ENCODE data around the gene CAPN13.

CAPN13 gene

GRCh38 chr2:30691091-30691947 is 115.9 kb downstream of the CAPN13 start:
- Histone ChIP-seq H3K27ac (ENCODE audit: low read length) (no peak overlapping the region), H3K27me3 (ENCODE audit: control insufficient read depth, insufficient read depth, low read length) (no peaks in the 10 kb centered on the region), H3K4me3 (ENCODE audit: low read length) (no peak overlapping the region), H3K9me3 (ENCODE audit: control insufficient read depth, insufficient read depth, low read length) (no peaks in the 10 kb centered on the region), H3K36me3 (ENCODE audit: control insufficient read depth, insufficient read depth, low read length) (no peaks in the 10 kb centered on the region), H3K4me1 (ENCODE audit: control insufficient read depth, insufficient read depth, low read length) (no peaks in the 10 kb centered on the region)
- WGBS (ENCODE audit: insufficient coverage, insufficient read length) = no CpG with 5 or more reads among the region's 7 CpGs
- no peak for DNase-seq (ENCODE audit: low read depth, low spot score)

GRCh38 chr2:30690126-30690561 is 117.1 kb downstream of the CAPN13 start:
- no peak for DNase-seq (ENCODE audit: low read depth, low spot score)
- H3K4me3 ChIP-seq (ENCODE audit: low read length) = no peak overlapping the region
- H3K9me3 ChIP-seq (ENCODE audit: control insufficient read depth, insufficient read depth, low read length) = no peaks in the 10 kb centered on the region
- no peaks in the 10 kb centered on the region for H3K27me3 ChIP-seq (ENCODE audit: control insufficient read depth, insufficient read depth, low read length)
- WGBS (ENCODE audit: insufficient coverage, insufficient read length) = no CpG with 5 or more reads among the region's 5 CpGs
- no peak overlapping the region for H3K27ac ChIP-seq (ENCODE audit: low read length)
- H3K36me3 ChIP-seq (ENCODE audit: control insufficient read depth, insufficient read depth, low read length) = no peaks in the 10 kb centered on the region
- H3K4me1 ChIP-seq (ENCODE audit: control insufficient read depth, insufficient read depth, low read length) = no peaks in the 10 kb centered on the region

- H3K4me3 ChIP-seq (ENCODE audit: low read length) = no peak overlapping the region
- H3K36me3 ChIP-seq (ENCODE audit: control insufficient read depth, insufficient read depth, low read length) = no peaks in the 10 kb centered on the region
- H3K27ac ChIP-seq (ENCODE audit: low read length) = no peak overlapping the region
- H3K9me3 ChIP-seq (ENCODE audit: control insufficient read depth, insufficient read depth, low read length) = no peaks in the 10 kb centered on the region
- no peak for DNase-seq (ENCODE audit: low read depth, low spot score)
- H3K4me1 ChIP-seq (ENCODE audit: control insufficient read depth, insufficient read depth, low read length) = no peaks in the 10 kb centered on the region
- no CpG with 5 or more reads among the region's 6 CpGs for WGBS (ENCODE audit: insufficient coverage, insufficient read length)
- H3K27me3 ChIP-seq (ENCODE audit: control insufficient read depth, insufficient read depth, low read length) = no peaks in the 10 kb centered on the region
Observed at GRCh38 chr2:30689496-30690125, 117.6 kb downstream of the CAPN13 start.

GRCh38 chr2:30688956-30689401 is 118.3 kb downstream of the CAPN13 start:
- Histone ChIP-seq H3K9me3 (ENCODE audit: control insufficient read depth, insufficient read depth, low read length) (no peaks in the 10 kb centered on the region), H3K27ac (ENCODE audit: low read length) (no peak overlapping the region), H3K27me3 (ENCODE audit: control insufficient read depth, insufficient read depth, low read length) (no peaks in the 10 kb centered on the region), H3K4me1 (ENCODE audit: control insufficient read depth, insufficient read depth, low read length) (no peaks in the 10 kb centered on the region), H3K36me3 (ENCODE audit: control insufficient read depth, insufficient read depth, low read length) (no peaks in the 10 kb centered on the region), H3K4me3 (ENCODE audit: low read length) (no peak overlapping the region)
- DNase-seq (ENCODE audit: low read depth, low spot score) = no peak
- WGBS (ENCODE audit: insufficient coverage, insufficient read length) = no CpG with 5 or more reads among the region's 4 CpGs

GRCh38 chr2:30686669-30687068 is 120.6 kb downstream of the CAPN13 start:
- H3K4me1 ChIP-seq (ENCODE audit: control insufficient read depth, insufficient read depth, low read length) = no peaks in the 10 kb centered on the region
- no CpG with 5 or more reads among the region's 4 CpGs for WGBS (ENCODE audit: insufficient coverage, insufficient read length)
- H3K27ac ChIP-seq (ENCODE audit: low read length) = no peak overlapping the region
- no peak for DNase-seq (ENCODE audit: low read depth, low spot score)
- H3K9me3 ChIP-seq (ENCODE audit: control insufficient read depth, insufficient read depth, low read length) = no peaks in the 10 kb centered on the region
- no peak overlapping the region for H3K4me3 ChIP-seq (ENCODE audit: low read length)
- H3K36me3 ChIP-seq (ENCODE audit: control insufficient read depth, insufficient read depth, low read length) = no peaks in the 10 kb centered on the region
- no peaks in the 10 kb centered on the region for H3K27me3 ChIP-seq (ENCODE audit: control insufficient read depth, insufficient read depth, low read length)

GRCh38 chr2:30686000-30686399 is 121.2 kb downstream of the CAPN13 start:
- no peak for DNase-seq (ENCODE audit: low read depth, low spot score)
- WGBS (ENCODE audit: insufficient coverage, insufficient read length) = no CpG with 5 or more reads among the region's 2 CpGs

GRCh38 chr2:30684996-30685395 is 122.2 kb downstream of the CAPN13 start:
- WGBS (ENCODE audit: insufficient coverage, insufficient read length) = no CpG with 5 or more reads among the region's 3 CpGs
- Histone ChIP-seq H3K27me3 (ENCODE audit: control insufficient read depth, insufficient read depth, low read length) (no peaks in the 10 kb centered on the region), H3K4me1 (ENCODE audit: control insufficient read depth, insufficient read depth, low read length) (0 out of 2 replicates have a peak, but pooled peaks cover 1% of the 10 kb centered on the region)

More at GRCh38 chr2:30686000-30686399, 121.2 kb downstream of the CAPN13 start:
- no peaks in the 10 kb centered on the region for H3K27me3 ChIP-seq (ENCODE audit: control insufficient read depth, insufficient read depth, low read length)
- H3K36me3 ChIP-seq (ENCODE audit: control insufficient read depth, insufficient read depth, low read length) = no peaks in the 10 kb centered on the region
- H3K27ac ChIP-seq (ENCODE audit: low read length) = no peak overlapping the region
- no peaks in the 10 kb centered on the region for H3K4me1 ChIP-seq (ENCODE audit: control insufficient read depth, insufficient read depth, low read length)
- no peaks in the 10 kb centered on the region for H3K9me3 ChIP-seq (ENCODE audit: control insufficient read depth, insufficient read depth, low read length)
- no peak overlapping the region for H3K4me3 ChIP-seq (ENCODE audit: low read length)

GRCh38 chr2:30684516-30684915 is 122.7 kb downstream of the CAPN13 start:
- Histone ChIP-seq H3K9me3 (ENCODE audit: control insufficient read depth, insufficient read depth, low read length) (no peaks in the 10 kb centered on the region), H3K4me3 (ENCODE audit: low read length) (no peak overlapping the region), H3K27ac (ENCODE audit: low read length) (no peak overlapping the region), H3K36me3 (ENCODE audit: control insufficient read depth, insufficient read depth, low read length) (no peaks in the 10 kb centered on the region), H3K27me3 (ENCODE audit: control insufficient read depth, insufficient read depth, low read length) (no peaks in the 10 kb centered on the region), H3K4me1 (ENCODE audit: control insufficient read depth, insufficient read depth, low read length) (0 out of 2 replicates have a peak, but pooled peaks cover 1% of the 10 kb centered on the region)
- DNase-seq (ENCODE audit: low read depth, low spot score) = no peak
- no CpG with 5 or more reads among the region's 5 CpGs for WGBS (ENCODE audit: insufficient coverage, insufficient read length)

More at GRCh38 chr2:30684996-30685395, 122.2 kb downstream of the CAPN13 start:
- H3K27ac ChIP-seq (ENCODE audit: low read length) = no peak overlapping the region
- no peak overlapping the region for H3K4me3 ChIP-seq (ENCODE audit: low read length)
- H3K36me3 ChIP-seq (ENCODE audit: control insufficient read depth, insufficient read depth, low read length) = no peaks in the 10 kb centered on the region
- DNase-seq (ENCODE audit: low read depth, low spot score) = no peak
- H3K9me3 ChIP-seq (ENCODE audit: control insufficient read depth, insufficient read depth, low read length) = no peaks in the 10 kb centered on the region

- H3K4me3 ChIP-seq (ENCODE audit: low read length) = no peak overlapping the region
- no peaks in the 10 kb centered on the region for H3K27me3 ChIP-seq (ENCODE audit: control insufficient read depth, insufficient read depth, low read length)
- H3K4me1 ChIP-seq (ENCODE audit: control insufficient read depth, insufficient read depth, low read length) = 0 out of 2 replicates have a peak, but pooled peaks cover 1% of the 10 kb centered on the region
- no CpG with 5 or more reads among the region's 8 CpGs for WGBS (ENCODE audit: insufficient coverage, insufficient read length)
- no peak for DNase-seq (ENCODE audit: low read depth, low spot score)
- H3K9me3 ChIP-seq (ENCODE audit: control insufficient read depth, insufficient read depth, low read length) = no peaks in the 10 kb centered on the region
- no peak overlapping the region for H3K27ac ChIP-seq (ENCODE audit: low read length)
- no peaks in the 10 kb centered on the region for H3K36me3 ChIP-seq (ENCODE audit: control insufficient read depth, insufficient read depth, low read length)
Observed at GRCh38 chr2:30684026-30684425, 123.2 kb downstream of the CAPN13 start.

GRCh38 chr2:30683236-30683956 is 123.8 kb downstream of the CAPN13 start:
- H3K4me1 ChIP-seq (ENCODE audit: control insufficient read depth, insufficient read depth, low read length) = 0 out of 2 replicates have a peak, but pooled peaks cover 1% of the 10 kb centered on the region
- DNase-seq (ENCODE audit: low read depth, low spot score) = no peak
- no peak overlapping the region for H3K4me3 ChIP-seq (ENCODE audit: low read length)
- WGBS (ENCODE audit: insufficient coverage, insufficient read length) = no CpG with 5 or more reads among the region's 8 CpGs
- no peaks in the 10 kb centered on the region for H3K36me3 ChIP-seq (ENCODE audit: control insufficient read depth, insufficient read depth, low read length)
- H3K27ac ChIP-seq (ENCODE audit: low read length) = no peak overlapping the region
- H3K9me3 ChIP-seq (ENCODE audit: control insufficient read depth, insufficient read depth, low read length) = no peaks in the 10 kb centered on the region
- no peaks in the 10 kb centered on the region for H3K27me3 ChIP-seq (ENCODE audit: control insufficient read depth, insufficient read depth, low read length)
